Measurements from ENCODE around the gene ZSWIM1. TPM values are rescaled to one million over a fixed set of nuclear protein-coding genes. Genes with fewer than 3 reads are reported as not detected.
A peak's percentile ranks its signal among the peaks of the same experiment; 100 is the strongest.

ZSWIM1 gene
- total and polyA plus RNA-seq, 2 of the 13 experiments (the other 11 are each of a cell fraction or from before 2014, with no cell fraction given) = 9.5 to 11.7 TPM

- TF ChIP-seq HOXA3 (CRISPR knock-in tag; IDR thresholded peaks at IDR 0.05) (peak; percentile 67), HNRNPL (IDR thresholded peaks at IDR 0.05; ENCODE audit: low read depth, low read length) (no peak), NR2F2 (IDR thresholded peaks at IDR 0.05; ENCODE audit: borderline replicate concordance, low read depth) (peak; percentile 85), ZMYM3 (CRISPR knock-in tag; IDR thresholded peaks at IDR 0.05) (peak; percentile 44; the same call in 1 of the 2 replicates), NKX3-1 (CRISPR knock-in tag; IDR thresholded peaks at IDR 0.05) (no peak), USF2 (IDR thresholded peaks at IDR 0.05; ENCODE audit: low read depth, low read length) (no peak), USF2 (CRISPR knock-in tag; IDR thresholded peaks at IDR 0.05; ENCODE audit: borderline replicate concordance) (no peak), DNMT3B (CRISPR knock-in tag; conservative IDR thresholded peaks at IDR 0.05) (no peak), CBX5 (CRISPR knock-in tag; IDR thresholded peaks at IDR 0.05; ENCODE audit: borderline replicate concordance) (no peak; the same call in 1 of the 2 replicates), JUNB (CRISPR knock-in tag; IDR thresholded peaks at IDR 0.05; ENCODE audit: borderline replicate concordance) (no peak), ZNF350 (CRISPR knock-in tag; IDR thresholded peaks at IDR 0.05; ENCODE audit: borderline replicate concordance, low read depth) (no peak), HNF1A (IDR thresholded peaks at IDR 0.05; ENCODE audit: low read depth) (no peak), HNF1A (CRISPR knock-in tag; IDR thresholded peaks at IDR 0.05; ENCODE audit: borderline replicate concordance) (no peak), SRSF1 (optimal IDR thresholded peaks at IDR 0.05; ENCODE audit: low read depth, low read length) (no peak), YY1 (IDR thresholded peaks at IDR 0.05; ENCODE audit: insufficient read depth, insufficient replicate concordance, low read depth, low read length) (no peak), MZF1 (CRISPR knock-in tag; IDR thresholded peaks at IDR 0.05; ENCODE audit: borderline replicate concordance) (no peak)
- TF ChIP-seq, protein P1, sequence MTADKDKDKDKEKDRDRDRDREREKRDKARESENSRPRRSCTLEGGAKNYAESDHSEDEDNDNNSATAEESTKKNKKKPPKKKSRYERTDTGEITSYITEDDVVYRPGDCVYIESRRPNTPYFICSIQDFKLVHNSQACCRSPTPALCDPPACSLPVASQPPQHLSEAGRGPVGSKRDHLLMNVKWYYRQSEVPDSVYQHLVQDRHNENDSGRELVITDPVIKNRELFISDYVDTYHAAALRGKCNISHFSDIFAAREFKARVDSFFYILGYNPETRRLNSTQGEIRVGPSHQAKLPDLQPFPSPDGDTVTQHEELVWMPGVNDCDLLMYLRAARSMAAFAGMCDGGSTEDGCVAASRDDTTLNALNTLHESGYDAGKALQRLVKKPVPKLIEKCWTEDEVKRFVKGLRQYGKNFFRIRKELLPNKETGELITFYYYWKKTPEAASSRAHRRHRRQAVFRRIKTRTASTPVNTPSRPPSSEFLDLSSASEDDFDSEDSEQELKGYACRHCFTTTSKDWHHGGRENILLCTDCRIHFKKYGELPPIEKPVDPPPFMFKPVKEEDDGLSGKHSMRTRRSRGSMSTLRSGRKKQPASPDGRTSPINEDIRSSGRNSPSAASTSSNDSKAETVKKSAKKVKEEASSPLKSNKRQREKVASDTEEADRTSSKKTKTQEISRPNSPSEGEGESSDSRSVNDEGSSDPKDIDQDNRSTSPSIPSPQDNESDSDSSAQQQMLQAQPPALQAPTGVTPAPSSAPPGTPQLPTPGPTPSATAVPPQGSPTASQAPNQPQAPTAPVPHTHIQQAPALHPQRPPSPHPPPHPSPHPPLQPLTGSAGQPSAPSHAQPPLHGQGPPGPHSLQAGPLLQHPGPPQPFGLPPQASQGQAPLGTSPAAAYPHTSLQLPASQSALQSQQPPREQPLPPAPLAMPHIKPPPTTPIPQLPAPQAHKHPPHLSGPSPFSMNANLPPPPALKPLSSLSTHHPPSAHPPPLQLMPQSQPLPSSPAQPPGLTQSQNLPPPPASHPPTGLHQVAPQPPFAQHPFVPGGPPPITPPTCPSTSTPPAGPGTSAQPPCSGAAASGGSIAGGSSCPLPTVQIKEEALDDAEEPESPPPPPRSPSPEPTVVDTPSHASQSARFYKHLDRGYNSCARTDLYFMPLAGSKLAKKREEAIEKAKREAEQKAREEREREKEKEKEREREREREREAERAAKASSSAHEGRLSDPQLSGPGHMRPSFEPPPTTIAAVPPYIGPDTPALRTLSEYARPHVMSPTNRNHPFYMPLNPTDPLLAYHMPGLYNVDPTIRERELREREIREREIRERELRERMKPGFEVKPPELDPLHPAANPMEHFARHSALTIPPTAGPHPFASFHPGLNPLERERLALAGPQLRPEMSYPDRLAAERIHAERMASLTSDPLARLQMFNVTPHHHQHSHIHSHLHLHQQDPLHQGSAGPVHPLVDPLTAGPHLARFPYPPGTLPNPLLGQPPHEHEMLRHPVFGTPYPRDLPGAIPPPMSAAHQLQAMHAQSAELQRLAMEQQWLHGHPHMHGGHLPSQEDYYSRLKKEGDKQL (CRISPR knock-in tag; IDR thresholded peaks at IDR 0.05; ENCODE audit: low read depth) = no peak
Measured at GRCh38 chr20:45909817-45910669, 29.0 kb downstream of the ZSWIM1 start (continued).
